GM18508 (cell line): ENCODE data around the gene ST3GAL6.
"Not testable (repeated sequence)": the region's sequence is repeated elsewhere in the genome, so short reads cannot be mapped to it uniquely, and the experiment has no call there.

ENCODE experiments used
- ATAC-seq: cut with Tn5 transposase; IDR thresholded peaks from one replicate; pipeline ENCODE4 v1.9.1; 2021; ENCODE audit warnings: moderate number of reproducible peaks; ENCODE audit not compliant: insufficient read depth, unreplicated experiment

ST3GAL6 gene

GRCh38 chr3:98798820-98799219 is 35.7 kb downstream of the ST3GAL6 start:
- no peak for ATAC-seq

GRCh38 chr3:98799479-98799878 is 36.3 kb downstream of the ST3GAL6 start:
- ATAC-seq, result no peak

- no peak for ATAC-seq
Observed at GRCh38 chr3:98800401-98800800, 37.3 kb downstream of the ST3GAL6 start.

GRCh38 chr3:98801043-98801747 is 38.1 kb downstream of the ST3GAL6 start:
- ATAC-seq, result no peak

- no peak for ATAC-seq
Observed at GRCh38 chr3:98805571-98805970, 42.4 kb downstream of the ST3GAL6 start.

- ATAC-seq, result no peak
Observed at GRCh38 chr3:98806521-98806920, 43.4 kb downstream of the ST3GAL6 start.

- no peak for ATAC-seq
Observed at GRCh38 chr3:98807011-98807410, 43.9 kb downstream of the ST3GAL6 start.

- no peak for ATAC-seq
Observed at GRCh38 chr3:98807561-98807960, 44.4 kb downstream of the ST3GAL6 start.

GRCh38 chr3:98808071-98808470 is 44.9 kb downstream of the ST3GAL6 start:
- no peak for ATAC-seq

- ATAC-seq, result no peak
Observed at GRCh38 chr3:98809557-98809956, 46.4 kb downstream of the ST3GAL6 start.

GRCh38 chr3:98811048-98811447 is 47.9 kb downstream of the ST3GAL6 start:
- no peak for ATAC-seq

- ATAC-seq, result no peak
Observed at GRCh38 chr3:98812851-98813374, 49.8 kb downstream of the ST3GAL6 start.

GRCh38 chr3:98814817-98815420 is 51.8 kb downstream of the ST3GAL6 start:
- ATAC-seq, result no peak

GRCh38 chr3:98817547-98818041 is 54.5 kb downstream of the ST3GAL6 start:
- ATAC-seq, result peak; percentile 68

GRCh38 chr3:98821063-98821462 is 57.9 kb downstream of the ST3GAL6 start:
- no peak for ATAC-seq

GRCh38 chr3:98823791-98824190 is 60.7 kb downstream of the ST3GAL6 start:
- ATAC-seq, result no peak

- ATAC-seq, result no peak
Observed at GRCh38 chr3:98824256-98824655, 61.1 kb downstream of the ST3GAL6 start.

- ATAC-seq, result no peak
Observed at GRCh38 chr3:98826126-98826525, 63.0 kb downstream of the ST3GAL6 start.

- ATAC-seq, result no peak
Observed at GRCh38 chr3:98827221-98827920, 64.2 kb downstream of the ST3GAL6 start.

- no peak for ATAC-seq
Observed at GRCh38 chr3:98829246-98829832, 66.2 kb downstream of the ST3GAL6 start.

GRCh38 chr3:98831060-98831459 is 67.9 kb downstream of the ST3GAL6 start:
- not testable (repeated sequence) for ATAC-seq
